Astrocyte (in vitro differentiated cells and primary cell): ENCODE measurements around the gene MPP2.

Source experiments
- CTCF ChIP-seq: IDR thresholded peaks from 2 replicates; pipeline ENCODE4 v1.5.1; 2011; ENCODE audit warnings: low read depth, mild to moderate bottlenecking, inconsistent platforms, low read length, moderate library complexity; ENCODE audit not compliant: insufficient read depth
- EZH2 ChIP-seq: IDR thresholded peaks from 2 replicates; pipeline ENCODE4 v1.6.1; 2012; ENCODE audit warnings: mild to moderate bottlenecking, low read length, inconsistent platforms; ENCODE audit not compliant: insufficient read depth

GRCh38 chr17:43907425-43907981 is at the start of gene MPP2:
- TF ChIP-seq CTCF (no peak), EZH2 (no peak)
